HepG2 (cell line): Measurements from ENCODE around the gene BCKDHA. TPM values are rescaled to one million over a fixed set of nuclear protein-coding genes. Genes with fewer than 3 reads are reported as not detected.
A peak's percentile ranks its signal among the peaks of the same experiment; 100 is the strongest.

Experiments
- FIP1L1 ChIP-seq: fragments of 200-400 bp; formaldehyde crosslinking; IDR thresholded peaks from 2 replicates; pipeline ENCODE4 v1.6.1; 2018; ENCODE audit warnings: low read depth, mild to moderate bottlenecking, low read length, moderate library complexity, borderline replicate concordance; ENCODE audit not compliant: insufficient read depth
- HNRNPLL ChIP-seq: fragments of 200-400 bp; formaldehyde crosslinking; IDR thresholded peaks from 2 replicates; pipeline ENCODE4 v1.6.1; 2017; ENCODE audit warnings: mild to moderate bottlenecking, low read depth, low read length; ENCODE audit not compliant: poor library complexity, severe bottlenecking
- KDM5B ChIP-seq: sonication (generic); formaldehyde crosslinking; IDR thresholded peaks from 2 replicates; pipeline ENCODE4 v1.4.0; 2020; ENCODE audit warnings: missing genetic modification reagents, mild to moderate bottlenecking, borderline replicate concordance
- NCOR1 ChIP-seq: fragments of 200-600 bp; sonication (generic); IDR thresholded peaks from 2 replicates; pipeline ENCODE4 v1.7.0; 2017; ENCODE audit warnings: antibody characterized with exemption, low read length, borderline replicate concordance
- NFYB ChIP-seq: sonication (generic); formaldehyde crosslinking; IDR thresholded peaks from 2 replicates; pipeline ENCODE4 v1.4.0; 2020; ENCODE audit warnings: missing genetic modification reagents
- PCBP1 ChIP-seq: fragments of 200-400 bp; formaldehyde crosslinking; IDR thresholded peaks from 2 replicates; pipeline ENCODE4 v1.6.1; 2017; ENCODE audit warnings: mild to moderate bottlenecking, low read depth, low read length, borderline replicate concordance
- POLR2G ChIP-seq: fragments of 200-400 bp; formaldehyde crosslinking; IDR thresholded peaks from 2 replicates; pipeline ENCODE4 v1.6.1; 2018; ENCODE audit warnings: mild to moderate bottlenecking, low read depth, low read length, moderate library complexity
- SKI ChIP-seq: fragments of 450-650 bp; IDR thresholded peaks from one replicate; pipeline ENCODE4 v1.6.1; 2018; ENCODE audit warnings: mild to moderate bottlenecking; ENCODE audit not compliant: partially characterized antibody
- SMAD9 ChIP-seq: sonication (generic); formaldehyde crosslinking; IDR thresholded peaks from 2 replicates; pipeline ENCODE4 v1.5.1; 2020; ENCODE audit warnings: mild to moderate bottlenecking, missing genetic modification reagents
- YEATS4 ChIP-seq: sonication (generic); formaldehyde crosslinking; IDR thresholded peaks from 2 replicates; pipeline ENCODE4 v1.4.0; 2020; ENCODE audit warnings: missing genetic modification reagents, borderline replicate concordance
- ZBTB38 ChIP-seq: sonication (generic); formaldehyde crosslinking; IDR thresholded peaks from 2 replicates; pipeline ENCODE4 v1.5.1; 2020; ENCODE audit warnings: mild to moderate bottlenecking, missing genetic modification reagents
- ZFP1 ChIP-seq: IDR thresholded peaks from 2 replicates; pipeline ENCODE4 v1.6.1; 2016
- ZNF572 ChIP-seq: sonication (generic); formaldehyde crosslinking; IDR thresholded peaks from 2 replicates; pipeline ENCODE4 v1.5.1; 2020; ENCODE audit warnings: mild to moderate bottlenecking, missing genetic modification reagents
- ZNF644 ChIP-seq: IDR thresholded peaks from 2 replicates; pipeline ENCODE4 v1.6.1; 2016; ENCODE audit warnings: low read depth
- ZNF788 ChIP-seq: sonication (generic); formaldehyde crosslinking; IDR thresholded peaks from 2 replicates; pipeline ENCODE4 v1.5.0; 2020; ENCODE audit warnings: mild to moderate bottlenecking, missing genetic modification reagents, borderline replicate concordance
- polyA plus RNA-seq, 8 experiments: library from polyadenylated mRNA; depleted of rRNA in 3 of 8; stranded (reverse) in 7 of 8; unstranded in 1 of 8; fragments of >200 nt; fragmentation: Illumina TruSeq in 4 of 8; extraction: Trizol in 4 of 8; gene quantifications; 2 replicates each; pipeline versions ENCODE4 v1.2.1 to v1.2.3, GENCODE V29; 2011 to 2016; ENCODE audit warnings: low read depth in 4 of 8, missing spikeins in 1 of 8, mixed read lengths in 1 of 8; ENCODE audit not compliant: insufficient read depth in 1 of 8
- total RNA-seq, 5 experiments: library from RNA; depleted of rRNA; stranded (reverse); fragments of >200 nt; fragmentation: Illumina TruSeq; extraction: Trizol; gene quantifications; 2 replicates each; pipeline ENCODE4 v1.2.3, GENCODE V29; 2016; ENCODE audit warnings: low read depth in 1 of 5
- TF ChIP-seq, protein P1 (sequence below): sonication (generic); formaldehyde crosslinking; conservative IDR thresholded peaks from 2 replicates; pipeline ENCODE4 v1.4.0; 2020; ENCODE audit warnings: mild to moderate bottlenecking, missing genetic modification reagents, moderate library complexity
- TF ChIP-seq, protein P2 (sequence below): IDR thresholded peaks from 2 replicates; pipeline ENCODE4 v1.6.1; 2016; ENCODE audit warnings: control low read depth
- TF ChIP-seq, protein P3 (sequence below): sonication (generic); formaldehyde crosslinking; IDR thresholded peaks from 2 replicates; pipeline ENCODE4 v1.5.0; 2020; ENCODE audit warnings: missing genetic modification reagents
- TF ChIP-seq, protein P4 (sequence below): sonication (generic); formaldehyde crosslinking; IDR thresholded peaks from 2 replicates; pipeline ENCODE4 v1.8.0; 2022; ENCODE audit warnings: mild to moderate bottlenecking, missing genetic modification reagents; ENCODE audit not compliant: insufficient replicate concordance

The BCKDHA gene
- total and polyA plus RNA-seq, 2 of the 13 experiments (the other 11 are each of a cell fraction or from before 2014, with no cell fraction given): 11.8 to 31.5 TPM

DNA sequence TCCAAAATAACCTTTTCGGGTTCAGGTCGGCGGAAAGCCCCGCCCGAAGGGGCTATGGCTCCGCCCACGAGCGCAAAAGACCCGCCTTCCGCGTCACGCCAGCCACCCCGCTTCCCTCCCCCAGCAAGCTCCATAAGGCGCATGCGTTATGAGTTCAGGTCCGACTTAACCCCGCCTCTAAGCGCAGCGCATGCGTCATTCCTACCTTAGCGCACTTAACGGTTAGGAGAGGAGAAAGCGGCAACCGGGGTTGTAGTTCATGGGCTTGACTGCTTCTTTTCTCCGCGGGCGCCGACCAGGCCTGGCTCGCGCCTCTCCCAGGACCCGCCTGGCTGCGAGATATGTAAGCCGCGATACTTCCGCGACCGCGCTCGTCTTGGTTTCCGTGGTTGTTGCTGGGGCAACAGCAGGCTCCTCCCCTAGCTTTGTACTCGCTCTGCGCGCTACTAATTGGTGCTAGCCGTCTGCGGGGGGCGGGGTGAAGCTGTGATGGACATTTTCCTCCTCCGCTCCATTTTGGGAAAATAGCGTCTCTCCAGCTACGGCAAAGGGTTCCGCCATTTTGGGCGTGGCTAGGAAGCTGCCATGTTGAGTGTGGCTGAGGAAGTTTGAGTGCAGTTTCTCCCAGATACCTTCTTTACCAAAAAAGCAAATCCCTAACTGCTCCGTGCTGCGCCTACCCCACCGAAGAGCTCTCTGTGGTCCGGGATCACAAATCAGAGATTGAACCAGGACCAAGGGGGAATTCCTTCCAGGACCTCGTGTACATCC is 33.7 kb upstream of the BCKDHA start, which contains the start of gene B9D2 (continued):
- TF ChIP-seq, protein P1, sequence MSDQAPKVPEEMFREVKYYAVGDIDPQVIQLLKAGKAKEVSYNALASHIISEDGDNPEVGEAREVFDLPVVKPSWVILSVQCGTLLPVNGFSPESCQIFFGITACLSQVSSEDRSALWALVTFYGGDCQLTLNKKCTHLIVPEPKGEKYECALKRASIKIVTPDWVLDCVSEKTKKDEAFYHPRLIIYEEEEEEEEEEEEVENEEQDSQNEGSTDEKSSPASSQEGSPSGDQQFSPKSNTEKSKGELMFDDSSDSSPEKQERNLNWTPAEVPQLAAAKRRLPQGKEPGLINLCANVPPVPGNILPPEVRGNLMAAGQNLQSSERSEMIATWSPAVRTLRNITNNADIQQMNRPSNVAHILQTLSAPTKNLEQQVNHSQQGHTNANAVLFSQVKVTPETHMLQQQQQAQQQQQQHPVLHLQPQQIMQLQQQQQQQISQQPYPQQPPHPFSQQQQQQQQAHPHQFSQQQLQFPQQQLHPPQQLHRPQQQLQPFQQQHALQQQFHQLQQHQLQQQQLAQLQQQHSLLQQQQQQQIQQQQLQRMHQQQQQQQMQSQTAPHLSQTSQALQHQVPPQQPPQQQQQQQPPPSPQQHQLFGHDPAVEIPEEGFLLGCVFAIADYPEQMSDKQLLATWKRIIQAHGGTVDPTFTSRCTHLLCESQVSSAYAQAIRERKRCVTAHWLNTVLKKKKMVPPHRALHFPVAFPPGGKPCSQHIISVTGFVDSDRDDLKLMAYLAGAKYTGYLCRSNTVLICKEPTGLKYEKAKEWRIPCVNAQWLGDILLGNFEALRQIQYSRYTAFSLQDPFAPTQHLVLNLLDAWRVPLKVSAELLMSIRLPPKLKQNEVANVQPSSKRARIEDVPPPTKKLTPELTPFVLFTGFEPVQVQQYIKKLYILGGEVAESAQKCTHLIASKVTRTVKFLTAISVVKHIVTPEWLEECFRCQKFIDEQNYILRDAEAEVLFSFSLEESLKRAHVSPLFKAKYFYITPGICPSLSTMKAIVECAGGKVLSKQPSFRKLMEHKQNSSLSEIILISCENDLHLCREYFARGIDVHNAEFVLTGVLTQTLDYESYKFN (CRISPR knock-in tag): no peak; the same call in 1 of the 2 replicates
- TF ChIP-seq, protein P2, sequence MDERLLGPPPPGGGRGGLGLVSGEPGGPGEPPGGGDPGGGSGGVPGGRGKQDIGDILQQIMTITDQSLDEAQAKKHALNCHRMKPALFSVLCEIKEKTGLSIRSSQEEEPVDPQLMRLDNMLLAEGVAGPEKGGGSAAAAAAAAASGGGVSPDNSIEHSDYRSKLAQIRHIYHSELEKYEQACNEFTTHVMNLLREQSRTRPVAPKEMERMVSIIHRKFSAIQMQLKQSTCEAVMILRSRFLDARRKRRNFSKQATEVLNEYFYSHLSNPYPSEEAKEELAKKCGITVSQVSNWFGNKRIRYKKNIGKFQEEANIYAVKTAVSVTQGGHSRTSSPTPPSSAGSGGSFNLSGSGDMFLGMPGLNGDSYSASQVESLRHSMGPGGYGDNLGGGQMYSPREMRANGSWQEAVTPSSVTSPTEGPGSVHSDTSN (CRISPR knock-in tag): peak; percentile 85
- TF ChIP-seq FIP1L1 (no peak), NCOR1 (peak; percentile 33; the same call in 1 of the 2 replicates), NFYB (CRISPR knock-in tag) (peak; percentile 84), ZFP1 (CRISPR knock-in tag) (0 out of 2 replicates have a peak, but pooled peaks have one; percentile 23), KDM5B (CRISPR knock-in tag) (peak; percentile 50; the same call in 1 of the 2 replicates), ZBTB38 (CRISPR knock-in tag) (no peak), YEATS4 (peak; percentile 28; the same call in 1 of the 2 replicates), ZNF644 (CRISPR knock-in tag) (peak; percentile 68; the same call in 1 of the 2 replicates), SMAD9 (CRISPR knock-in tag) (peak; percentile 61; the same call in 1 of the 2 replicates), ZNF788 (CRISPR knock-in tag) (no peak), POLR2G (peak; percentile 81), PCBP1 (0 out of 2 replicates have a peak, but pooled peaks have one; percentile 50), ZNF572 (0 out of 2 replicates have a peak, but pooled peaks have one; percentile 47), HNRNPLL (peak; percentile 85), SKI (peak; percentile 8)
- TF ChIP-seq, protein P3, sequence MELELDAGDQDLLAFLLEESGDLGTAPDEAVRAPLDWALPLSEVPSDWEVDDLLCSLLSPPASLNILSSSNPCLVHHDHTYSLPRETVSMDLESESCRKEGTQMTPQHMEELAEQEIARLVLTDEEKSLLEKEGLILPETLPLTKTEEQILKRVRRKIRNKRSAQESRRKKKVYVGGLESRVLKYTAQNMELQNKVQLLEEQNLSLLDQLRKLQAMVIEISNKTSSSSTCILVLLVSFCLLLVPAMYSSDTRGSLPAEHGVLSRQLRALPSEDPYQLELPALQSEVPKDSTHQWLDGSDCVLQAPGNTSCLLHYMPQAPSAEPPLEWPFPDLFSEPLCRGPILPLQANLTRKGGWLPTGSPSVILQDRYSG (CRISPR knock-in tag): 0 out of 2 replicates have a peak, but pooled peaks have one; percentile 24
- TF ChIP-seq, protein P4, sequence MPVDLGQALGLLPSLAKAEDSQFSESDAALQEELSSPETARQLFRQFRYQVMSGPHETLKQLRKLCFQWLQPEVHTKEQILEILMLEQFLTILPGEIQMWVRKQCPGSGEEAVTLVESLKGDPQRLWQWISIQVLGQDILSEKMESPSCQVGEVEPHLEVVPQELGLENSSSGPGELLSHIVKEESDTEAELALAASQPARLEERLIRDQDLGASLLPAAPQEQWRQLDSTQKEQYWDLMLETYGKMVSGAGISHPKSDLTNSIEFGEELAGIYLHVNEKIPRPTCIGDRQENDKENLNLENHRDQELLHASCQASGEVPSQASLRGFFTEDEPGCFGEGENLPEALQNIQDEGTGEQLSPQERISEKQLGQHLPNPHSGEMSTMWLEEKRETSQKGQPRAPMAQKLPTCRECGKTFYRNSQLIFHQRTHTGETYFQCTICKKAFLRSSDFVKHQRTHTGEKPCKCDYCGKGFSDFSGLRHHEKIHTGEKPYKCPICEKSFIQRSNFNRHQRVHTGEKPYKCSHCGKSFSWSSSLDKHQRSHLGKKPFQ (CRISPR knock-in tag): peak; percentile 10
